ENCODE data around the gene RUNX2.

Gene RUNX2

GRCh38 chr6:45698046-45698445 is 369.9 kb downstream of the RUNX2 start:
- no peaks in the 10 kb centered on the region for H3K27me3 ChIP-seq (ENCODE audit: control insufficient read depth, insufficient read depth, low read length)
- no peaks in the 10 kb centered on the region for H3K9me3 ChIP-seq (ENCODE audit: control insufficient read depth, insufficient read depth, low read length)
- H3K4me3 ChIP-seq (ENCODE audit: low read length), result no peak overlapping the region
- no CpG with 5 or more reads among the region's 2 CpGs for WGBS (ENCODE audit: insufficient coverage, insufficient read length)
- DNase-seq (ENCODE audit: low read depth, low spot score), result no peak
- no peaks in the 10 kb centered on the region for H3K4me1 ChIP-seq (ENCODE audit: control insufficient read depth, insufficient read depth, low read length)
- H3K36me3 ChIP-seq (ENCODE audit: control insufficient read depth, insufficient read depth, low read length), result no peaks in the 10 kb centered on the region
- H3K27ac ChIP-seq (ENCODE audit: low read length), result no peak overlapping the region

DNA sequence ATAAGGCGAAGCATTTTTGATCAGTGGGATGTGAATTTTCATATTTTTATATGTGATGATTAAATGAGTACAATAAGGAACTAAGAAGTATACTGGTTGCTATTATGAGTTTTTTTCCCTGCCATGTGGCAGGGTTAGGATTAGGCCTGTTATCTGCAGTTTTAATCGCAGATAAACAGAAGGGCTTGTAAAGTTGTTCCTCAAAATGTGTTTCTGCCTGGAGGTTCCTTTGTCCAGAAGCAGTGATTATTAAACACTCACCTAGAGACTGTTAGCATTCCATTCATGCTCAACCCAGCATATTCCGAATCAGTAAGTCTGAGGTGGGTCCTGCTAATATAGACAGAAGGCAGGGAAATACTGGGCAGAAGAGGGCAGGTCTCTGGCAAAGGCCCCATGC is 371.5 kb downstream of the RUNX2 start:
- DNase-seq (ENCODE audit: low read depth, low spot score), result no peak
- no peaks in the 10 kb centered on the region for H3K9me3 ChIP-seq (ENCODE audit: control insufficient read depth, insufficient read depth, low read length)
- H3K27me3 ChIP-seq (ENCODE audit: control insufficient read depth, insufficient read depth, low read length), result no peaks in the 10 kb centered on the region
- no peak overlapping the region for H3K4me3 ChIP-seq (ENCODE audit: low read length)
- no peaks in the 10 kb centered on the region for H3K36me3 ChIP-seq (ENCODE audit: control insufficient read depth, insufficient read depth, low read length)
- H3K4me1 ChIP-seq (ENCODE audit: control insufficient read depth, insufficient read depth, low read length), result no peaks in the 10 kb centered on the region
- WGBS (ENCODE audit: insufficient coverage, insufficient read length), result no CpG with 5 or more reads among the region's 3 CpGs
- H3K27ac ChIP-seq (ENCODE audit: low read length), result no peak overlapping the region

GRCh38 chr6:45702849-45703739 is 375.0 kb downstream of the RUNX2 start:
- Histone ChIP-seq H3K4me1 (ENCODE audit: control insufficient read depth, insufficient read depth, low read length) (no peaks in the 10 kb centered on the region), H3K27me3 (ENCODE audit: control insufficient read depth, insufficient read depth, low read length) (no peaks in the 10 kb centered on the region), H3K27ac (ENCODE audit: low read length) (no peak overlapping the region), H3K9me3 (ENCODE audit: control insufficient read depth, insufficient read depth, low read length) (no peaks in the 10 kb centered on the region), H3K36me3 (ENCODE audit: control insufficient read depth, insufficient read depth, low read length) (no peaks in the 10 kb centered on the region), H3K4me3 (ENCODE audit: low read length) (no peak overlapping the region)
- WGBS (ENCODE audit: insufficient coverage, insufficient read length), result no CpG with 5 or more reads among the region's 4 CpGs
- DNase-seq (ENCODE audit: low read depth, low spot score), result no peak

DNA sequence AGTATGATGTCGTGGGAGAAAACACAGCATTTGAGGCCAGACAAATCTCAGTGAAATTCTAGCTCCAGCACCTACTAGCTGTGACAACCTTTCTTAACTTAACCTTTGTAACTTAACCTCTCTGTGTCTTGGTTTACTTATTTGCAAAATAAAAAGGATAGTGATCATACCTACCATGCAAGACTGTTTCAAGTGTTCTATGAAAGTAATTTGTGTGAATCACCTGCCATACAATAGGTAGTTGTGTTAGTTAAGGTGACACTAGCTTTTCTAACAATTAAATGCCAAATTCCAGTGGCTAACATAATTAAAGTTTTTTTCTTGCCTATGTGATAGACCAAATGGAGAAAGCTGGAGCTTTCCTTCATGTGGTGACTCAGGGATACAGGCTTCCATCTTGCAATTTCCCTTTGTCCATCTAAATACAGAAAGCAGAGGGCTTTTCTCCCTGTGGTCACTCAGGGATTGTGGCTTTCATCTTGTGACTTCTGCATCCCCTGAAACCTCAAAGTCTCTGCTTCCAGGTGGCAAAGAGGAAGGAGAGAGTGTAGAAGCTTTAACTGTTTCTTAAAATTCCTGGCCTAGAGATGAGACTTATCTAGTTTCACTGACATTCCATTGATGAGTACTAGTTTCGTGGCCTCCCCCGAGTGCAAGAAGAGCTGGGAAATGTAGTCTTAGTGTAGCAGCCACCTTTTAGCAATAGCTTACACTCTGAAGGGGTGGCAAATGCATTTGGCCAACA is 376.1 kb downstream of the RUNX2 start:
- no peak overlapping the region for H3K27ac ChIP-seq (ENCODE audit: low read length)
- DNase-seq (ENCODE audit: low read depth, low spot score), result no peak
- H3K27me3 ChIP-seq (ENCODE audit: control insufficient read depth, insufficient read depth, low read length), result no peaks in the 10 kb centered on the region
- WGBS (ENCODE audit: insufficient coverage, insufficient read length), result no CpG with 5 or more reads among the region's 3 CpGs
- no peak overlapping the region for H3K4me3 ChIP-seq (ENCODE audit: low read length)
- no peaks in the 10 kb centered on the region for H3K4me1 ChIP-seq (ENCODE audit: control insufficient read depth, insufficient read depth, low read length)
- no peaks in the 10 kb centered on the region for H3K9me3 ChIP-seq (ENCODE audit: control insufficient read depth, insufficient read depth, low read length)
- no peaks in the 10 kb centered on the region for H3K36me3 ChIP-seq (ENCODE audit: control insufficient read depth, insufficient read depth, low read length)

DNA sequence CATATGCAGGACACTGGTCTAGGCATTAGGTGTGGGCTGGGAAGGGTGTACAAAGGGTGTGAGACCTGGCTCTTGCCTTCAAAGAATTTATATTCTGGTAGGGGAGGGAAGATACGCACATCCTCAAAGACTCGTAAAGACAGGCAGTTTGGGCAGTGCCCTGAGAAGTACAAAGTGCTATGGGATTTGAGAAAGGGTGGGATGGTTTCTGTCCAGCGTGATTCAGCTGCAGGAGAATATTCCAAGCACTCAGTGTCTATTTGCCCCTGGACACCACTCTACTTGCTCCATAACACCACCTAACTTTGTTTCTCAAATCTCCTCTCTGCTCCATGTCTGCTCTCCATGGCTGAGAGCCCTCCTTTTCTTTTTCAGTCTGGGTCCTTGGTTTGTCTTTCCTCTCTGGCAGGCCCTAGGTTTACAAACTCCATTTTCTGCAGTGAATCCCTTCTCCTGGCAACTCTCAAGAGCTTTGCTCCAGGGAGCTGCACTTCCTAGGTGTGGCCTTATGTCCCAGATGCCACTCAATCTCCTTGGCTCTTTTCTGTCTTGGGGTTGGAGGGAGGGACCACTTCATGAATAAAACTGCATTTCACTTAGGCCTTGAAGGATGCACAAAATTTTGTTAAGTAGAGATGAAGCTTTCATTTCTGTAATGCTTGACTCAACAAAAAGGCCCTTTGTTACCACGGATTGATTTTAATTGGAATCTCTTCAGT is 377.2 kb downstream of the RUNX2 start:
- no peak for DNase-seq (ENCODE audit: low read depth, low spot score)
- WGBS (ENCODE audit: insufficient coverage, insufficient read length), result no CpG with 5 or more reads among the region's 4 CpGs
- Histone ChIP-seq H3K36me3 (ENCODE audit: control insufficient read depth, insufficient read depth, low read length) (no peaks in the 10 kb centered on the region), H3K4me3 (ENCODE audit: low read length) (no peak overlapping the region), H3K4me1 (ENCODE audit: control insufficient read depth, insufficient read depth, low read length) (no peaks in the 10 kb centered on the region), H3K27me3 (ENCODE audit: control insufficient read depth, insufficient read depth, low read length) (no peaks in the 10 kb centered on the region), H3K9me3 (ENCODE audit: control insufficient read depth, insufficient read depth, low read length) (no peaks in the 10 kb centered on the region), H3K27ac (ENCODE audit: low read length) (no peak overlapping the region)

GRCh38 chr6:45706319-45706718 is 378.2 kb downstream of the RUNX2 start:
- no peaks in the 10 kb centered on the region for H3K4me1 ChIP-seq (ENCODE audit: control insufficient read depth, insufficient read depth, low read length)
- DNase-seq (ENCODE audit: low read depth, low spot score), result no peak
- no peaks in the 10 kb centered on the region for H3K9me3 ChIP-seq (ENCODE audit: control insufficient read depth, insufficient read depth, low read length)
- no CpG with 5 or more reads among the region's 2 CpGs for WGBS (ENCODE audit: insufficient coverage, insufficient read length)
- no peak overlapping the region for H3K27ac ChIP-seq (ENCODE audit: low read length)
- H3K36me3 ChIP-seq (ENCODE audit: control insufficient read depth, insufficient read depth, low read length), result no peaks in the 10 kb centered on the region
- H3K27me3 ChIP-seq (ENCODE audit: control insufficient read depth, insufficient read depth, low read length), result no peaks in the 10 kb centered on the region
- no peak overlapping the region for H3K4me3 ChIP-seq (ENCODE audit: low read length)

- no peaks in the 10 kb centered on the region for H3K36me3 ChIP-seq (ENCODE audit: control insufficient read depth, insufficient read depth, low read length)
- H3K9me3 ChIP-seq (ENCODE audit: control insufficient read depth, insufficient read depth, low read length), result no peaks in the 10 kb centered on the region
- H3K27me3 ChIP-seq (ENCODE audit: control insufficient read depth, insufficient read depth, low read length), result no peaks in the 10 kb centered on the region
- WGBS (ENCODE audit: insufficient coverage, insufficient read length), result no CpG with 5 or more reads among the region's 6 CpGs
- H3K4me1 ChIP-seq (ENCODE audit: control insufficient read depth, insufficient read depth, low read length), result no peaks in the 10 kb centered on the region
- no peak overlapping the region for H3K27ac ChIP-seq (ENCODE audit: low read length)
- no peak for DNase-seq (ENCODE audit: low read depth, low spot score)
- H3K4me3 ChIP-seq (ENCODE audit: low read length), result no peak overlapping the region
Observed at GRCh38 chr6:45707176-45707575, 379.0 kb downstream of the RUNX2 start.

GRCh38 chr6:45709781-45710220 is 381.7 kb downstream of the RUNX2 start:
- no peak overlapping the region for H3K27ac ChIP-seq (ENCODE audit: low read length)
- no CpG with 5 or more reads among the region's 6 CpGs for WGBS (ENCODE audit: insufficient coverage, insufficient read length)
- DNase-seq (ENCODE audit: low read depth, low spot score), result no peak
- no peaks in the 10 kb centered on the region for H3K27me3 ChIP-seq (ENCODE audit: control insufficient read depth, insufficient read depth, low read length)
- no peaks in the 10 kb centered on the region for H3K36me3 ChIP-seq (ENCODE audit: control insufficient read depth, insufficient read depth, low read length)
- H3K4me1 ChIP-seq (ENCODE audit: control insufficient read depth, insufficient read depth, low read length), result no peaks in the 10 kb centered on the region
- no peaks in the 10 kb centered on the region for H3K9me3 ChIP-seq (ENCODE audit: control insufficient read depth, insufficient read depth, low read length)
- H3K4me3 ChIP-seq (ENCODE audit: low read length), result no peak overlapping the region

GRCh38 chr6:45710304-45710821 is 382.2 kb downstream of the RUNX2 start:
- H3K36me3 ChIP-seq (ENCODE audit: control insufficient read depth, insufficient read depth, low read length), result no peaks in the 10 kb centered on the region
- no peaks in the 10 kb centered on the region for H3K9me3 ChIP-seq (ENCODE audit: control insufficient read depth, insufficient read depth, low read length)
- no CpG with 5 or more reads among the region's 5 CpGs for WGBS (ENCODE audit: insufficient coverage, insufficient read length)
- no peak overlapping the region for H3K4me3 ChIP-seq (ENCODE audit: low read length)
- no peak overlapping the region for H3K27ac ChIP-seq (ENCODE audit: low read length)
- H3K4me1 ChIP-seq (ENCODE audit: control insufficient read depth, insufficient read depth, low read length), result no peaks in the 10 kb centered on the region
- DNase-seq (ENCODE audit: low read depth, low spot score), result no peak
- H3K27me3 ChIP-seq (ENCODE audit: control insufficient read depth, insufficient read depth, low read length), result no peaks in the 10 kb centered on the region

DNA sequence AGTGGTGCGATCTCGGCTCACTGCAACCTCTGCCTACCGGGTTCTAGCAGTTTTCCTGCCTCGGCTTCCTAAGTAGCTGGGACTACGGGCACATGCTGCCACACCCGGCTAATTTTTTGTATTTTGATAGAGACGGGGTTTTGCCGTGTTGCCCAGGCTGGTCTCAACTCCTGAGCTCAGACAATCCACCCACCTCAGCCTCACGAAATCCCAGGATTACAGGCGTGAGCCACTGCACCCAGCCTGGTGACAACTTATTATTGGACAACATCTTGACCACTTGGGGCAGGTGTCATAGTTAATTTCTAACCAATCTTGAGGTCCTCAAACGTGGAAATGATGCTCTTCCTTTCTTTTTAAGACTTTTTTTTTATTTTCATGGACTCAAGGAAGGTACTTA is 383.9 kb downstream of the RUNX2 start:
- WGBS (ENCODE audit: insufficient coverage, insufficient read length), result no CpG with 5 or more reads among the region's 11 CpGs
- H3K4me1 ChIP-seq (ENCODE audit: control insufficient read depth, insufficient read depth, low read length), result no peaks in the 10 kb centered on the region
- no peaks in the 10 kb centered on the region for H3K27me3 ChIP-seq (ENCODE audit: control insufficient read depth, insufficient read depth, low read length)
- no peak overlapping the region for H3K27ac ChIP-seq (ENCODE audit: low read length)
- H3K9me3 ChIP-seq (ENCODE audit: control insufficient read depth, insufficient read depth, low read length), result no peaks in the 10 kb centered on the region
- no peak for DNase-seq (ENCODE audit: low read depth, low spot score)
- H3K36me3 ChIP-seq (ENCODE audit: control insufficient read depth, insufficient read depth, low read length), result no peaks in the 10 kb centered on the region
- H3K4me3 ChIP-seq (ENCODE audit: low read length), result no peak overlapping the region

Data from iPS DF 6.9 (cell line).